GM19238 (cell line): ENCODE measurements around the gene WDR20.
"Not testable (repeated sequence)": the region's sequence is repeated elsewhere in the genome, so short reads cannot be mapped to it uniquely, and the experiment has no call there.

Source experiments
- DNase-seq: peaks from one replicate; pipeline ENCODE4 v3.0.0; 2011; ENCODE audit warnings: low spot score; ENCODE audit not compliant: insufficient read length

The WDR20 gene

GRCh38 chr14:102234331-102235264 lies 94.9 kb downstream of the WDR20 start:
- DNase-seq, result no peak

DNA sequence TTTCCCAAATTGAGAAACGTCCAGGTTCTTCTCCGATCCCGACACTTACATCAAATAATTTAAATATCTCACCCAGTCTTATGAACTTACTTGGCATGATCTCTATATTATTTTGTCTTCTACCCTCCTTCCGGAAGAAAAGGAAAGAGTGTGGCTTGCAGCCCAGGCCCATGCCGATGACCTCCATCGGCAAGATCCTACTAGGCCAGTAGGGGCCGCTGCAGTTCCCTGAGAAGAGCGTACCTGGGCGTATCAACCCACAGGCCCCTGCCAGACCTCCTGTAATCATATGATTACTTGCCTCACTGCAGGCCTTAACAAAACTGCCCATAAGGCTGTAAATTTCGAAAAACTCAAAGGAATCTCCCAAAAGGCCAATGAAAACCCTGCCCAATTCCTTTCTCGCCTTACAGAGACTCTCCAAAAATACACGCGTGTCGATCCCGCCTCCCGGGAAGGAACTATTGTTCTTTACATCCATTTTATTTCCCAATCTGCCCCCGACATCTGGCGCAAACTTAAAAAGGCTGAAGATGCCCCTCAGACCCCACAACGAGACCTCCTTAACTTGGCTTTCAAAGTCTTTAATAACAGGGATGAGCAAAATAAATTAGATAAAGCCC lies 95.7 kb downstream of the WDR20 start:
- peak; percentile 87 for DNase-seq

GRCh38 chr14:102236026-102236425 lies 96.3 kb downstream of the WDR20 start:
- no peak for DNase-seq

DNA sequence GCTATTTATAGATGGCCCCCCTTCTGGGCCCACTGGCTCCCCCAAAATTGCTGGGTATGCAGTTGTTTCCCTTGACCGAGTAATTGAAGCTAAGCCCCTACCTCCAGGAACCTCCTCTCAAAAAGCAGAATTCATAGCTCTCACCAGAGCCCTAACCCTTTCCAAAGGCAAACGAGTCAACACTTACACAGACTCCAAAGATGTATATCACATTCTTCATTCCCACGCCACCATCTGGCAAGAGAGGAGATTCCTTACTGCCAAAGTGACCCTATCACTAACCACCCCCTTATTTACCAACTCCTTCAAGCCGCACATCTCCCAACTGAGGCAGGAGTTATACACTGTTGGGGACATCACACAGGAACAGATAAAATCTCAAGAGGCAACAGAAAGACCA lies 98.4 kb downstream of the WDR20 start:
- DNase-seq, result no peak

DNA sequence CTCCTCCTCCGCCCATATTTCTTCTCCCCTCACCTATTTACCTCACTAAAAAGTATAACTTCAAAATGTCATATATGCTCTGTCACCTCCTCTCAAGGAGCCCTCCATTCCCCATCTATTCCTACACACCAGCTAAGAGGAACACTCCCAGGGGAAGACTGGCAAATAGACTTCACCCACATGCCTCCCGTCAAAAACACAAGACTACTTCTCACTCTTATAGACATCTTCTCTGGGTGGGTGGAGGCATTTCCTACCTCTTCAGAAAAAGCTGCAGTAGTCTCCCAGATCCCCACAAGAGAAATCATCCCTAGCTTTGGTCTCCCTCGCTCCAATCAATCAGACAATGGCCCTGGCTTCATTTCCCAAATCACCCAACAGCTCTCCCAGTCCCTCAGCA lies 99.1 kb downstream of the WDR20 start:
- DNase-seq, result no peak

- no peak for DNase-seq
These were observed 99.5 kb downstream of the WDR20 start for GRCh38 chr14:102239231-102239630.

GRCh38 chr14:102240481-102240880 lies 100.8 kb downstream of the WDR20 start:
- not testable (repeated sequence) for DNase-seq

DNA sequence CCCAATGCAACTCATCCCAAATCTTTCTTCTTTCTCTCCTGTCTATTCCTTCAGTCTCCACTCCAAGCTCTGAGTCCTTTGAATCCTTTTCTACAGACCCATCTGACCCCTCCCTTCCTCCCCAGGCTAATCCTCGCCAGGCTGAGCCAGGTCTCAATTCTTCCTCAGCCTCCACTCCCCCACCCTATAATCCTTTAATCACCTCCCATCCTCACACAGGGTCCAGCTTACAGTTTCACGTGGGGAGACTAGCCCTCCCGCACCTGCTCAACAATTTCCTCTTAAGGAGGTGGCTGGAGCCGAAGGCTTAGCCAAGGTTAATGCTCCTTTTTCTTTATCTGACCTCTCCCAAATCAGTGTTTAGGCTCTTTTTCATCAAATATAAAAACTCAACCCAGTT lies 101.5 kb downstream of the WDR20 start:
- DNase-seq, result no peak

- not testable (repeated sequence) for DNase-seq
These were observed 104.1 kb downstream of the WDR20 start for GRCh38 chr14:102243795-102244194.

- DNase-seq, result no peak
These were observed 106.4 kb downstream of the WDR20 start for GRCh38 chr14:102246071-102246470.

DNA sequence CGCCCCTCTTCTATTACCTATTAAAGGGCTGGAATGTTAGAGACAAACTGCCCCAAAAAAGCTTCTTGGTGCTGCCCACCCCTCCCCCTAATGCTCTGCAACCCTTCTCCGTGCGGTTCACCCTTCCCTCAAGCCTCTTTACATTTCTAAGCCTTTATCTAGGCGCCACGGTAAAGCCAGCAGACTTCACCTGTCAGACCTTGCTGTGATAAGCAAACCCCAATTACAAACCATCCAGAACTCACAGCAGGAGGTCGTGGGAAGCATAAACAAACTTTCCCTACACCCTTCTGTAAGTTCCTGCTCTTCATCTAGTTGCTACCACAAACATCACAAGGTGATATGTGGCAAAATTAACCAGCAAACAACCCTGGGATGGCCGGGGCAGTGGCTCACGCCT lies 108.4 kb downstream of the WDR20 start:
- no peak for DNase-seq

- DNase-seq, result no peak
These were observed 109.3 kb downstream of the WDR20 start for GRCh38 chr14:102249041-102249440.

DNA sequence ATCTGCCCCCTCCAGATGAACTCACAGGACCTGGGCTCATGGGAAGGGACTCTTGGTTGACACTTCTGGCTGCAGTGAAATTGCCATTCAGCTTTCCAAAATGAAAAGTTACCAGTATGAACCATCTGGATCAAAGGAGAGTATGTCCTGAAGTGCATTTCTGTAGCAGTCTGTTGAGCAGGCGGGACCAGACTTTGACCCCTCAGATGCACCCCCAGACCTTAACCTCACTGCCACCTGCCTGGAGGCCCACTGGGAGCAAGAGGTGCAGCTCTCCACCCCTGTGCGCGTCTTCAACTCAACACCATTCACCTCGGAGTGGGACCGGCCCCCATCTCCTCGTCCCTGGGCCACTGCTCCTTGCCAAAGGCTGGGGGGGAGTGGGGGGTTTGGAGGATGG lies 110.3 kb downstream of the WDR20 start:
- no peak for DNase-seq

DNA sequence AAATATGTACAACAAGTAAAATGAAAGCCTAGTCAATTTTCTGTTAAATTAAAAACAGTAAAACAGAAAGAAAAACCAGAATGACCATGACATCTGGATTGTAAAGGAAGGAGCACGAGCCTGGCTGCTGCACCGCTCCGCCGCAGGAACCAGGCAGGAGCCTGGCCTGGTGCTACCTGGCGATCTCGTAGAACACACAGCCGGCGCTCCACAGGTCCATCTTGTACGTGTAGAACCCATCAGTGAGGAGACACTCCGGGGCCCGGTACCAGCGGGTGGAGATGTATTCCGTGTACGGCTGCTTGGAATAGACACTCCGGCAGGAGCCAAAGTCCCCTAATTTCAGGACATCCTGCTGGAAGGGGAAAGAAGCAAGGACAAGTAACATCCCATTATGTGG lies 110.9 kb downstream of the WDR20 start:
- no peak for DNase-seq

- no peak for DNase-seq
These were observed 111.5 kb downstream of the WDR20 start for GRCh38 chr14:102251161-102251560.

DNA sequence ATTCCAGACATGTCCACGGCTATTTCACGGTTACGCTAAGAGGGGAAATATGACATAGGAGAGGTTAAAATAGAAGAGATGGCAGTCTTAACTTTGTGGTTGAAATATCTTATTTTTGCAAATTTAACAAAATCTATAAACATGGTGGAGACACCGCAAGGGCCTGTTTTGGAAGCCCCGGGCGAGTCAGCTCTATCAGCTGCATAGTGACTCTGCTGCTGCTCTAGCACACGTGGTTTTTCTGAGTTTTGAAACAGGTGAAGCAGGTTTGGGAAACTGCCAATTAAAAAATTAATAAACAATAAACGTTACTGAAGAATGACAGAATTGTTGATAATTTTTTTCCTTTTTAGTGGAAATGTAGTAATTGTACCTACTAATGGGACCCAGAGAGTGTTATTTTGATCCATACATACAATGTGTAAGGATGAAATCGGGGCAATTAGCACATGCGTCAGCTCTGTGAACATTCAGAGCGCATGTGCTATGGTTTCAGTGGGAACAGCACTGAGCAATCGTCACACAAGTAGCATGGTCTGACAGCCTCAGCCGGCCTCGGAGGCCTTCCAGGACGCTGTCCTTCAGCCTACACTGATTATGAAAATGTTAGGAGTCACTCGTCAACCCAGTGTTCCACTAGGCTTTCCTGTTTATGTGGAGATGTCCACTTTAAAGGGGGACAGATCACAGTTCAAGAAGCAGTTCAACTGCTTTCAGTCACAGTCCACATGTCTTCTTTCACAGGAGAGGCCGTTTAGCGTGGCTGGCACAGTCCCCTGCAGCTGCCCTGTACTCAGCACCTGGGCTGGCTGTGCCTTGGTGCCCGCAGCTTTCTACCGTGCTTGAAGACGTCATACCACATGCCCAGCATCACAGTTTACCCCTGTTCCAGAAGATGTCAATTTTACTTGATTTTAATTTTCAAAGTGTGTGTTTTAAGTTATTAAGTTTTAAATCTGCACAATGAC lies 113.4 kb downstream of the WDR20 start:
- DNase-seq, result no peak

DNA sequence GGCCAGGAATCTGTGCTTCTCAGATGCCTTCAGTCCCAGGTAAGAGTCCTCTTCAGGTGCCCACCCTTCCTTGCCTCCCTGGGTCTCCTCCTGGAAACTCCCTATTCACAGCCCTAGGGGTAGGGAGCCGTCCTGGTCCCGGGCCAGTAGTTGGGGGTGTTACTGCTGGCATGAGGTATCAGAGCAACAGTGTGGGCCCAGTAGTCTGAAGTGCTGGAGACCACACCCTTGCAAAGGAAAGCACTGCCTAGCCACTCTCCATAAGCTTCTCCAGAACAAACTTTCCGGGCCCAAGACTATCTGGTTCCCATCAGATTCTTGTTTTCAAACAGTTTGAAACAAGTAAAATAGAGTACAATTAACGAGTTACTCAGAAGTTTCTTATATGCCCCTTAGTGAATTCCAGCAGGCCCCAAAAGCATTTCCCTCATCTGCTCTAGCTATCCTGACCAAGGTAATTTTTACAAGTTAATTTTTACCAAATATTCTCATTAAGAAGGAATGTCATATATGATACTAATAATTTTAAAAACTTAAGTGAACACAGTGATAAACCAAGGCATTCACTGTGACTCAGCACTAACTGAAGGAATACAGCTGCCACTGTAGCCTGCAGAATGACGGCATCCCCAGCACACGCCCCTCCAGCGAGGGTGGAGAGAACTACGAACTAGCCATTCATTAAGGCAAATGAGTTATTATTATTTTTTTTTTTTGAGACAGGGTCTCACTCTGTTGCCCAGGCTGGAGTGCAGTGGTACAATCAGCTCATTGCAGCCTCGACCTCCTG lies 115.9 kb downstream of the WDR20 start:
- no peak for DNase-seq

DNA sequence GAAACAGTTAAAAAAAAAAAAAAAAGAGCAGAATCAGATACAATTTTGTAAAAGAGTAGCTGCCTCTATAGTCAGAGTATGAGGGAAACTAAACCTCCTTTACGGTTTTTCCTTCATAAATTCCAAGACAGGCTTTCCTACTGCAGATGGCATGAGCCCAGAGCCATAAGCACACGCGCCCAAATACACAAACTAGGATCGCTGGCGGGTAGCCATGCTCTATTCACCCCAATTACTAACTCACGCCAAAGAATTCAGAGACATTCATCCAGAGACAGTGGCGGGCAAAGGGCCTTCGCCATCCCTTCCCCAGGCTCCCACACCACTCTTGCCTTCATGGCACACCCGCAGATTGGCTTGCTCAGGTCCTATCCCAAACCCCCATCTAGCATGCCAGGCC lies 117.0 kb downstream of the WDR20 start:
- no peak for DNase-seq

GRCh38 chr14:102258136-102258535 lies 118.4 kb downstream of the WDR20 start:
- no peak for DNase-seq
